Measurements from ENCODE around the gene DEPDC5.
A peak's percentile ranks its signal among the peaks of the same experiment; 100 is the strongest.
"Not testable (repeated sequence)": the region's sequence is repeated elsewhere in the genome, so short reads cannot be mapped to it uniquely, and the experiment has no call there.

DEPDC5 gene

DNA sequence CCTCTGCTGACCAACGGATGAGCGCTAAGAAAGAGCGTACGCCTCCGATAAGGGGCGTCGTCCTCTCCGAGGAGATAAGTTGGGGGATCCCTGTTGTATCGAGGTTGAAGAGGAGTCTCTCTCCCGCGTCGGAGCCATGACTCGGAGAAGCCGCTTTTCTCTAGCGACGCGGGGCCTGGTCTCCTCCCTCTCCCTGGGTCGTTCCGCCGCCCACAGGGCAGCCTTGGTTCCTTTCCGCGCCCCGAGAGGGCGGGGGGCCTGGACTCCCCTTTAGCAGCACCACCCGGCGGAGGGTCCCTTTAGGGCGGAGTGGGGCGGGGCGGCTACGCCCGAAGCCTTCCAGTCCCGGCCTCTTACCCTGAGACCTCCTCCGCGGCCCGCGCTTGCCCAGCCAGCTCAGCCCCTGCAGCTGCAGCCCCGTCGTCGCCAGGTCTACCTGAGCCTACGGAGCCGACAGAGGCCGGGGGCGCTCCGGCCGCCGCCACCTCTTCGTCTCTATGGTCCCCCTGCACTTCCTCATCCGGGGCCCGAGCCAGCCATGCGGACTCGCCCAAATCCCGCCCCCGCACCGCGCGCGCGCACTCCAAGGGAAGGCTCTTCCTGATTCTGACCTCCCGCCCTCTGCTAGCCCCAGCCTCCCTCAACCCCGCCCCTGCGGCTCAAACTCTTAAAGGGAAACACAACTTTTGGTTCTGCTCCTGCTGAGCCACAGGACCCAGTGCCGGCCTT lies 4.0 kb upstream of the DEPDC5 start, which contains the start of gene PRR14L:
PRR14L (minus strand) TSS at position 497 of the 729 bp plus-strand sequence. CDS start 11,272 bp downstream, outside the sequence.
- DNase-seq (ENCODE audit: low spot score): peak; percentile 98

DNA sequence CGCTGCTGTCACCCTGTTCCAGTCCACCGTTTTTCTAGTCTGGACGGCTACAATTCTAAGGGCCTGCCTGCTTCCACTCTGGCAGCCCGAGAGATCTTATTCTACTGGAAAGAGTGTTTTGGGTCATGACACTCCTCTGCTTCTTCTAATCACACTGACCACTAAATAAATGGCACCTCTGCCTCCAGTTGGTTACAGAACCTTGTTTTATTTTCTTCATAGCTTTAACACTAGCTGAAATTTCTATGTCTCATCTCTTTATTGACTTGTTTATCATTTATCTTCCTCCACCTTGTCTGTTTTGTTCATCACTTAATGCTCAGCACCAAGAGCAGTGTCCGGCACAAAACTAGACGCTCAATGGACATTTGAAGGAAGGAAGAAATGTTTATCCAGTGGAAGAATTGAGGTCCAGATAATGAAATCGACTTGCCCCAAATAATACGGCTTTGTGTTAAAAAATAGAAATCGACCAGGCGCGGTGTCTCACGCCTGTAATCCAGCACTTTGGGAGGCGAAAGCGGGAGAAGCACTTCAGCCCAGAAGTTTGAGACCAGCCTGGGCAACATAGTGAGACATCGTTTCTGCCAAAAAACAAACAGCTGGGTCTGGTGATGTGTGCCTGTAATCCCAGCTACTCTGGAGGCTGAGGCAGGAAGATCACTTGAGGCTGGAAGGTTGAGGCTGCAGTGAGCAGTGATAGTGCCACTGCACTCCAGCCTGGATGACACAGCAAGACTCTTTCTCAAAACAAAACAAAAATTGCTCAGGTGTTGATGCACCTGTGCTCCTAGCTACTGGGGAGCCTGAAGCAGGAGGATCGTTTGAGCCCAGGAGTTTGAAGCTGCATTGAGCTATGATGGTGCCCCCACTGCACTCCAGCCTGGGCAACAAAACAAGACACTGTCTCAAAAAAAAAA lies 3.2 kb upstream of the DEPDC5 start:
- DNase-seq (ENCODE audit: low spot score): no peak

DNA sequence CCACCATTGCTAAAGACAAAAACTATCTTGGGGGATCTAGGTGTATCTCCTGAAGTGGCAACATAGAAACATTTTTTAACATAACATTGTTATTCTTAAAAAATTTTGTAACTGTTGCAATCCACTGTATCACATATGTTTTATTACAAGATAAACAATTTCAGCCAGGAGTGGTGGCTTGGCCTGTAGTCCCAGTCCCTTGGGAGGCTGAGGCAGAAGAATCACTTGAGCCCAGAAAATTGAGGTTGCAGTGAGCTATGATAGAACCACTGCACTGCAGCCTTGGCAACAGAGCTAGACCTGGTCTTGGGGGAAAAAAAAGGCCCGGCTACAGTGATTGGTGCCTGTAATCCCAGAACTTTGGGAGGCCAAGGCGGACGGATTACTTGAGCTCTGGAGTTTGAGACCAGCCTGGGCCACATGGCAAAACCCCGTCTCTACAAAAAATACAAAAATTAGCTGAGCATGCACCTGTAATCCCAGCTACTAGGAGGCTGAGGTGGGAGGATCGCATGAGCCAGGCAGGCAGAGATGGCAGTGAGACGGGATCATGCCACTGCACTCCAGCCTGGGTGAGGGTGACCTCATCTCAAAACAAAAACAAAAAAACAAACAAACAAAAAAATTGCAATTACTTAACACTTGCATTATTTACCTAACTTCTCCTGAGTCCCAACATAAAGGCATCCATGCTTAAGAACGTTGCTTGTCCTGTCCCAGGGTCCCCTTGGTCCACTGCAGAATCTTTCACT lies 1.5 kb upstream of the DEPDC5 start:
- no peak for DNase-seq (ENCODE audit: low spot score)

DNA sequence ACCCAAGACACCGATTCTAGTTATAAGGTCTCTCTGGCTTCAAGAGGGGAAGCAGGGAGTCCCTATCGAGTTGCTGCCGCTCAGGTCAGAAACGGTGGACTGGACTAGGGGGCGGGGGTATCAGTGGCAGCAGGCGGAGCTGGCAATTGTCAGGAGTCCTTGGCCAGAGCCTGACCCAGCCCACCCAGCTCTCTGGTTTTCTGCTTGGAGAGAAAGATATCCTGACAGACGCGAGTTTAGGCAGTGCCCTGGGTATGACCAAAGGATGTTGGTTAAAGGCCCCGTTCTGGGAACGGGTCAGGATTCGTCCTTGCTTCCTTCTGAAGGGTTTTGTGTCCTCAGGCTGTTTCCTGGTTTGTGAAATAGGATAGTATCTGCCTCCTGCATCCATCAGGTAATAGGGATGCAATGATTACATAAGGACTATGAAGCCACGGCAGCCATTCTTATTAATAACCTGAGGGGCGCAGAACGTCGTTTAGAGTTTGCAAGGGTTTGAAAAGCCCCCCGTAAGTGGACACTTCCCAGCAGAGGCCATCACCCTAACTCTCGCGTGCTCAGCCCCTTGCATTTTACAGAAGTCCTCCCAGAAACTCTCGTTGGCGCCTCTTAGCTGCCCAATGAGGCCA lies 700 bp upstream of the DEPDC5 start:
- peak; percentile 39 for DNase-seq (ENCODE audit: low spot score)

DNA sequence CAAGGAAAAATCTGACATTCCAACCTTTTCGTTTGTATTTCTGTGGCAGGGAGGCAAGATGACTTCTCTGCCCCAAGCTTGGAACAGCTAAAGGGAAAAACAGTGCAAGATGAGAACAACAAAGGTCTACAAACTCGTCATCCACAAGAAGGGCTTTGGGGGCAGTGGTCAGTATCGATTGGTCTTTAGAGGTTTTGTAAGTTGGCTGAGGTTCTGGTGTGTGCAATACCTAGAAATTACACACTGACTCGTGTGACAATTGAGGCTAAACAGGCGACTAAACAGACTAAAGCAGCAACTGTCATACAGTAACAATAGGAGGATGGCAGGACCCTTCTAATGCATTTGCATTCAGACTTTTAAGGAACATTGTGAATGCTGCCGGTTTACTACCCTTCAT lies 994 bp downstream of the DEPDC5 start:
- peak; percentile 17 for DNase-seq (ENCODE audit: low spot score)

DNA sequence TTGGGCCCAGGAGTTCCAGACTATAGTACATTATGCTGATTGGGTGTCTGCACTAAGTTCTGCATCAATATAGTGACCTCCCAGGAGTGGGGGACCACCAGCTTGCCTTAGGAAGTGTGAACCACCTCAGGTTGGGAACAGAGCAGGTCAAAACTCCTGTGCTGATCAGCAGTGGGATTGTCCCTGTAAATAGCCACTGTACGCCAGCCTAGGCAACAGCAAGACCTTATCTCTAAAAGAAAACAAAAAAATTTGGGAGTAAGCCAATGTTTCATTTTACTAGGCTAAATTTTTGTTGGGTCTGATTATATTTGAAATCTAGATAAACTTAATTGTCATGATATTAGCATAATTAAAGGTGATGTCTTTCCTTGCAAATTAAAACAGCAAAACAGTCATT lies 3.4 kb downstream of the DEPDC5 start:
- no peak for DNase-seq (ENCODE audit: low spot score)

DNA sequence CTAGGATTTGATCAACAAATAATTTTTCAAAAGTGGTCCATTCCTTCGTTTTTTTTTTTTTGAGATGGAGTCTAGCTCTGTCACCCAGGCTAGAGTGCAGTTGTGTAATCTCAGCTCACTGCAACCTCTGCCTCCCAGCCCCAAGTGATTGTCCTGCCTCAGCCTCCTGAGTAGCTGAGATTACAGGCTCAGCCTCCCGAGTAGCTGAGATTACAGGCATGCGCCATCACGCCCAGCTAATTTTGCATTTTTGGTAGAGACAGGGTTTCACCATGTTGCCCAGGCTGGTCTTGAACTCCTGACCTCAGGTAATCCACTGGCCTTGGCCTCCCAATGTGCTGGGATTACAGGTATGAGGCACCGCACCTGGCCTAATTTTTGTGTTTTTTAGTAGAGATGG lies 5.0 kb downstream of the DEPDC5 start:
- DNase-seq (ENCODE audit: low spot score): not testable (repeated sequence)

DNA sequence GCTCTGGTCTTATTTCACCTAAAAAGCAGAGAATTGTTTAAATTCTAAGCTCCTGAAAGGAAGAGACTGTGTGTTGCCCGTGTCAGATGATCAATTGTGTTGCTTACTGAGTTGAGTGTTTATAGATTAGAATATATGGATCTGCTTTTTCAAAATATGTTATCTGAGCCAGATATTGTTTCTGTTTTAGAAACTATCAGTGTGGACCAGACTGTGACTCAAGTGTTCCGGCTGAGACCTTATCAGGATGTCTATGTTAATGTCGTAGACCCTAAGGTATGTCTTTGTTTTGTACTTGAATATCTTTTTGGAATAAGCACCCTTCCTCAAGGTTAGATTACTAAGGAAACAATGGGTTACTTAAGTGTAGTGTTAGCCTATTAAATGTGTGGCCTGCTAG lies 11.0 kb downstream of the DEPDC5 start:
- no peak for DNase-seq (ENCODE audit: low spot score)

DNA sequence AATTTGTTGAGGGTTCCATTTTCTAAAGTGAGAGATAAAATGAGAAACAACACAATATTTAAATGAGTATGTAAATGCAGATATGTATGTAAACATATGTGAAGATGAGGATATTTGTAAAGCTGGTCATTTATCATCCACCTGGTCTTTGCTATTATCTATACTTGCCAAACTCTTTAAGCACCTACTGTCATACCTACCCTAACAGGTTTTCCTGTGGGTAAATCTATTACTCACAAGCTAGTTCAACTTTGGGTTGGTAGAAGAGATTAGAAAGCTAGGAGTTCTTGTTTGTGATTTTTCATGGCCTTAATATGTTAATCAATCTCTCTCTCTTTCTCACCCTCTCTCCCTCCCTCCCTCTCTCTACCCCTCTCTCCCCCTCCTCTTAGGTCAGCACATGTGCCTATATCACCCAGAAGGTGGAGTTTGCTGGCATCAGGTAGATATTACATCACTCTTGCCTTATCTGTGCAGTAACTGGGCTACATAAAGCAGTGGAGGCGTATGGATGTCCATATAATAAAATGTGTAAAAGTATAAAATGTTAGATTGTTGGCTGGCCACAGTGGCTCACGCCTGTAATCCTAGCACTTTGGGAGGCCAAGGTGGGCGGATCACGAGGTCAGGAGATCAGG lies 14.7 kb downstream of the DEPDC5 start:
- DNase-seq (ENCODE audit: low spot score): no peak

DNA sequence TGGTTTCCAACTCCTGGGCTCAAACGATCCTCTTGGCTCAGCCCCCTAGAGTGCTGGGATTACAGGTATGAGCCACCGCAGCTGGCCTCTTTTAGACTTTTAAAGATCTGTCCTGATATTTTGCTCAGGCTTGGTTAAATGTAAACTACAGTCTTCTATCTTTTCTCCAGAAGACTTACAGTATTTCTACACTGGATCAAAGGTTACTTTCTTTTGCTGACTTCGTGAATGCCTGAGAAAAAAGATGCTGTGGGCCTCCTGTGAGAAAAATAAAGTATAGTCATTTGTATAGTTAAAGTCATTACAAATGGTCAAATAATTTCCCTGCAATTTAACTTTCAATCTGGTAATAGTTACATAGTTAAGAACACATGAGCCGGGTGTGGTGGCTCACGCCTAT lies 19.6 kb downstream of the DEPDC5 start:
- DNase-seq (ENCODE audit: low spot score): no peak

DNA sequence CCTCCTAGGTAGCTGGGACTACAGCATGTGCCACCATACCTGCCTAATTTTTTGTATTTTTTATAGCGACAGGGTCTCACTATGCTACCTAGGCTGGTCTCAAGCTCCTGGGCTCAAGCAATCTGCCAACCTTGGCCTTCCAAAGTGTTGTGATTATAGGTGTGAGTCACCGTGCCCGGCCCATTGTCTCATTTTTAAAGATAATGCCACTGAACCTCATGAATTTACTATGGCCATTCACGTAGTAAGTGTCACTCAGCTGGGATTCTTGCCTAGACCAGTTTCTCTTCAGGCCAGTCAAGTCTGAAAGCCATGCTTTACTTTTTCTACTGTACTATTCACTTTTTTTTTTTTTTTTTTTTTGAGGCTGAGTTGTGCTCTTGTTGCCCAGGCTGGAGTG lies 22.4 kb downstream of the DEPDC5 start:
- no peak for DNase-seq (ENCODE audit: low spot score)

DNA sequence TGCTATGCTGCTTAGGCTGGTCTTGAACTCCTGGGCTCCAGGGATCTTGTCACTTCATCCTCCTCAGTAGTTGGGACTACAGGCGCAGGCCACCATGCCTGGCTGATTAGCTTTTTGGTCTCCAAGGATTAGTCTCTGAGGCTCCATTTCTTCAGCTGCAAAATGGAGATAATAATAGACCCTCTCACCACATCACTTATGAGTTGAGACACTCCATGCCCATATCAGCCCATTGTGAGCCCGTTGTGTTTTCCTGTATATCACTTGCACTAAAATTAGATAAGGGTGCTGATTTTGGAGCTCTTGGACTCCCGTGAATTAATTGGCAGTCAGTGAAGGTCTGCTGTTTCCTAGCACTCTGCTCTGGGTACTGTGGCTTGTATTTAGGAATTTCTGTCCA lies 36.0 kb downstream of the DEPDC5 start:
- peak; percentile 2 for DNase-seq (ENCODE audit: low spot score)

DNA sequence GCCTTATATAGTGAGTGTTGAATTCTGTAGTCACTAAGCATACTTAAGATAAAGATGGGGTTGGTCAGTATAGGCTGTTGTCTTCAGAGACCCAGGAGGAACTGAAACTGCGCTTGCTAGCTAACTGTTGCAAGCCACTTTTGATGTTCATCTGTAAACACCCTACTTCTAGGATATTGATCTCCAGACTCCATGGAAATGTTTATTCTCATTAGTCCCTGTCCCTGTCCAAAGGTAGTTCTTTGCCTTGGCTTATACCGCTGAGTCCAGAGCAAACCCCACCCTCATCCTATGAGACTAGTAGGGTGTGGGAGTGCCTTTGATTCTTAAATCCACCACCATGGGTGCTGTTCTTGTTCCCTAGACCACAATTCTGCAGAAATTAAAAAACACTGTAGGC lies 36.4 kb downstream of the DEPDC5 start:
- DNase-seq (ENCODE audit: low spot score): peak; percentile 46

DNA sequence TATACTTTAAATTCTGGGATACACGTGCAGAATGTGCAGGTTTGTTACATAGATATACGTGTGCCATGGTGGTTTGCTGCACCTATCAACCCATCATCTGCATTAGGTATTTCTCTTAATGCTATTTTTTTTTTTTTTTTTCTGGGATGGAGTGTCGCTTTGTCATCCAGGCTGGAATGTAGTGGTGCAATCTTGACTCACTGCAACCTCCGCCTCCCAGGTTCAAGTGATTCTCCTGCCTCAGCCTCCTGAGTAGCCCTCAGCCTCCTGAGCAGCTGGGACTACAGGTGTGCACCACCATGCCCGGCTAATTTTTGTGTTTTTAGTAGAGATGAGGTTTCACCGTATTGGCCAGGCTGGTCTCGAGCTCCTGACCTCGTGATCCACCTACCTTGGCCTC lies 45.5 kb downstream of the DEPDC5 start:
- not testable (repeated sequence) for DNase-seq (ENCODE audit: low spot score)

DNA sequence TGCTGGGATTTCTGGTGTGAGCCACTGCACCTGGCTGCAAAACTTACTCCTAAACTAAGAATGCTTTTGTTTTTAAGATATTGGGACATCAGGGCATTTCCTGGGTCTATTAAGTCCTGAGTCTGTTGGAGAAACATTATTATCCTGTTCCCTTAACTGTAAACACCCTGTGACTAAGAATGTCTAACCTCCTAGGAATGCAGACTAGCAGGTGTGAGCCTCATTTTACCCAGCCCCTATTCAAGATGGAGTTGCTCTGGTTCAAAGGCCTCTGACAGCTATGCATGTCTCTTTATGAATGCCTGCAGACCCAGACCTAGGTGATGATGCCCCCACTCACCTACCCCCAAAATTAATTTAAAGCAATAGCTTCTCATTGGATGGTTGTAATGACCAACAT lies 46.2 kb downstream of the DEPDC5 start:
- no peak for DNase-seq (ENCODE audit: low spot score)

DNA sequence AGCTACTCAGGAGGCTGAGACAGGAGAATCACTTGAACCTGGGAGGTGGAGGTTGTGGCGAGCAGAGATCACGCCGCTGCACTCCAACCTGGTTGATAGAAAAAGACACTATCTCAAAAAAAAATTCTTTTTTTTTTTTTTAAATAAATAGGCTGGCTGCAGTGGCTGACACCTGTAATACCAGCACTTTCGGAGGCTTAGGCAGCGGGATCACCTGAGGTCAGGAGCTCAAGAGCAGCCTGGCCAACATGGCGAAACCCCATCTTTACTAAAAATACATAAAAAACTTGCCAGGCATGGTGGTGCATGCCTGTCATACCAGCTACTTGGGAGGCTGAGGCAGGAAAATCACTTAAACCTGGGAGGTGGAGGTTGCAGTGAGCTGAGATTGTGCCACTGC lies 47.0 kb downstream of the DEPDC5 start:
- not testable (repeated sequence) for DNase-seq (ENCODE audit: low spot score)

DNA sequence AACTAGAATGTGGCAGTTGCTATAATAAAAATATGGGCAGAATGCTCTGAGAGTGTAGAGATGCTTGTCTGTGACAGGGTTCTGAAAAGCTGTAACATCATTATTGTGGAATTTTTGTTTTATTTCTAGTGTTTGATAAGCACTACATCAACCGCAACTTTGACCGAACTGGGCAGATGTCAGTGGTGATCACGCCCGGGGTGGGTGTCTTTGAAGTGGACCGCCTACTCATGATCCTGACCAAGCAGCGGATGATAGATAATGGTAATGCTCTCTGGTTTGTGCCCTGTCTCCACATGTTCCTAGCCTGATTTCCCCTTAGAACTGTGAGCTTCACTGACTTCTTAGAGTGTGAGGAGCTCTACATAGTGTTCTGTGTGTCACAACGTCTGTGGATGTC lies 48.8 kb downstream of the DEPDC5 start:
- no peak for DNase-seq (ENCODE audit: low spot score)

DNA sequence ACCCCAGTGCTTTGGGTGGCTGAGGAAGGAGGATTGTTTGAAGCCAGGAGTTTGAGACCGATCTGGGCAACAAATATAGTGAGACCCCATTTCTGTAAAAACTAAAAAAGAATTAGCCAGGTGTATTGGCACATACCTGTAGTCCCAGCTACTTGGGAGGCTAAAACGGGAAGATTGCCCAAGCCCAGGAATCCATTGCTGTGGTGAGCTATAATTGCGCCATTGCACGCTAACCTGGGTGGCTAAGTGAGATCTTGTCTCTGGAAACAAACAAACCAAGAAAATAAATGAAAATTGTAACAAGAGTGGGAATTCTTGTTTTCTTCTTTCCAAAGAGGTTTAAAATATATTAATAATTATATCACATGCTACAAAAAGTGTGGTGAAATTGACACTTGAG lies 52.9 kb downstream of the DEPDC5 start:
- DNase-seq (ENCODE audit: low spot score): no peak

DNA sequence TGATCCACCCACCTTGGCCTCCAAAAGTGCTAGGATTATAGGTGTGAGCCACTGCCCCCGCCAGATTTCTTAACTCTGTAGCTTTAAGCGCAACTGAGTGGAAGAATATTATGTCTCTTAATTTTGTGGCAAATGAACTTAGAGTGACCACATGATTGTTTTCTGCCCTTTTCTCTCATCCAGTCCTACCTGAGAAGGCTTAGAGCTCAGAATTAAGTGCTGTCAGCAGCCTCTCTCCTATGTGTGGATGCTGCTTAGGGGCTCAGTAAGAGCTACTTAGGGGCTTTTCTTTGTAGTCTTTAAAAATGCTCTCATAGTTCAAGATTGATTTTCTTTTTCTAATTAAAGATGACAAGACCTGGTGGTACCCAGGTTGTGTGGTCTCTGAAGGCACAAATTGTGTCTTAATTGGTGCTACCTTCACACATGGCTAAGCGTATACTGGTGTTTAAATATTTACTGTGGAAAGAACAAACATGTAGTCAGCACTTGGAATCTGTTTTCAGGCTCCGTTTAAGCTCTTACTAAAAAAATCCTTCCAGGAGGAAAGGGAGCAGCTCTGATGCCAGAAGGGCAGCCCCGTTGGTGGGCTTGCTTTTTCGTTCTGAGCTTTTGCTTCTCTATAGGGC lies 59.3 kb downstream of the DEPDC5 start:
- DNase-seq (ENCODE audit: low spot score): no peak

DNA sequence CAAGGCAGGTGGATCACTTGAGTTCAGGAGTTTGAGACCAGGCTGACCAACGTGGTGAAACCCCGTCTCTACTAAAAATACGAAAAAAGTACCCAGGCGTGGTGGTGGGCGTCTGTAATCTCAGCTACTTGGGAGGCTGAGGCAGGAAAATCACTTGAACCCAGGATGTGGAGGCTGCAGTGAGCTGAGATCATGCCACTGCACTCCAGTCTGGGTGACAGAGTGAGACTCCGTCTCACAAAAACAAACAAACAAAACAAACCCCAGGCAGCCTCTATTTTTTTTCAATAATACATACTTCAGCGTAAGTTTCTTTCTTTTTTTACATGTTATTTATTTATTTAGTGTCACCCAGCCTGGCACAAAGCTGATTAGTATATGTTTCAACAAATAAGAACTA lies 60.1 kb downstream of the DEPDC5 start:
- not testable (repeated sequence) for DNase-seq (ENCODE audit: low spot score)

DNA sequence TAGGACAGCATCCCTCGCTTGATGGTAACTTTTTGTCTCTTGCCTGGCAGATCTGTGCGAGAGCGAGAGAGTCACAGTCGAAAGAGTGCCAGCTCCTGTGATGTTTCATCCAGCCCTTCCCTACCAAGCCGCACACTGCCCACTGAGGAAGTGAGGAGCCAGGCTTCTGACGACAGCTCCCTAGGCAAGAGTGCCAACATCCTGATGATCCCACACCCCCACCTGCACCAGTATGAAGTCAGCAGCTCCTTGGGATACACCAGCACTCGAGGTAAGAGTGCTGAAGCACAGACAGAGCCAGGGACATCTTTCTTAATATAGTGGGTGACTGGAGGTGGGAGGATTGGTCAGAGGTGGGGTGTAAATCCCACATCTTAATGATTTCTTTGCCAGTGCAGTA lies 61.1 kb downstream of the DEPDC5 start:
- DNase-seq (ENCODE audit: low spot score): no peak
